HuH-7 (cell line): ENCODE data around the gene GMEB1.
"Not testable (repeated sequence)": the region's sequence is repeated elsewhere in the genome, so short reads cannot be mapped to it uniquely, and the experiment has no call there.

Experiments
- DNase-seq: peaks from one replicate; pipeline ENCODE4 v3.0.0; 2011; ENCODE audit warnings: low spot score

The GMEB1 gene

DNA sequence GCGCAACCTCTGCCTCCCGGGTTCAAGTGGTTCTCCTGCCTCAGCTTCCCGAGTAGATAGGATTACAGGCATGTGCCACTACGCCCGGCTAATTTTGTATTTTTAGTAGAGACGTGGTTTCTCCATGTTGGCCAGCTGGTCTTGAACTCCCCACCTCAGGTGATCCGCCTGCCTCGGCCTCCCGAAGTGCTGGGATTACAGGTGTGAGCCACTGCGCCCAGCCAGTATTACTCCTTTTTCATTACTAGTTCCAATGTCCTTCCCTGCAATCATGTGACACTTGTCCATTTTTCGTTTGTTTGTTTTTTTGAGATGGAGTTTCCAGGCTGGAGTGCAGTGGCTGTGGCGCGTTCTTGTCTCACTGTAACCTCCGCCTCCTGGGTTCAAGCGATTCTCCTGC lies 4.4 kb downstream of the GMEB1 start:
- not testable (repeated sequence) for DNase-seq

DNA sequence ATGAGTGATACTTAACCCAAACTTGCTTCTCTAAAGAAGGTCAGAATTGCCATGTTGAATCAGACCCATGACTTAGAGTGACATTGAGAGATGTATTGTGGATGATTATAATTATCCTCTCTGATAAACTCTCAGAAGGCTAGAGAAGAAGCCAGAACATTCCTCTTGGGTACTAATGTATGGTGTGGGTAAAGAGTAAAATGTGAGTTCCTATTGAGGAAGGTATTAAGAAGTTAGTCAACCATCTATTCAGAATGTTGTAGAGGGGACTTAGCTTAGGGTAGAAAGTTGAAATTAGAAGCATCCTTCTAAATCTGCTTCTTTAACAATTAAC lies 7.3 kb downstream of the GMEB1 start:
- no peak for DNase-seq

DNA sequence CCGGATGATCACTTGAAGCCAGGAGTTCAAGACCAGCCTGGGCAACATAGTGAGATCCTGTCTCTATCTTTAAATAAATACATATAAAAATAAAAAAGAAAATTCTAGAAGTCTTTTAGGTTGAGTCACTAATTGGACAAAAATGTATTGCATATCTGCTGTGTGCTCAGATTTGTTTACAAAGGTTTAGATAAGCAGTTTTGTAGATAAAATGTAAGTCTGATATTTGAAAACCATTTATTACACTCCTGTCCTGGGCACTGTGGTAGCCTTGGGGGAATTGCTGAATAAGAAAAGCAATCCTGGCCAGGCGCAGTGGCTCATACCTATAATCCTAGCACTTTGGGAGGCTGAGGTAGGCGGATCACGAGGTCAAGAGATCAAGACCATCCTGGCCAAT lies 11.6 kb downstream of the GMEB1 start:
- no peak for DNase-seq

DNA sequence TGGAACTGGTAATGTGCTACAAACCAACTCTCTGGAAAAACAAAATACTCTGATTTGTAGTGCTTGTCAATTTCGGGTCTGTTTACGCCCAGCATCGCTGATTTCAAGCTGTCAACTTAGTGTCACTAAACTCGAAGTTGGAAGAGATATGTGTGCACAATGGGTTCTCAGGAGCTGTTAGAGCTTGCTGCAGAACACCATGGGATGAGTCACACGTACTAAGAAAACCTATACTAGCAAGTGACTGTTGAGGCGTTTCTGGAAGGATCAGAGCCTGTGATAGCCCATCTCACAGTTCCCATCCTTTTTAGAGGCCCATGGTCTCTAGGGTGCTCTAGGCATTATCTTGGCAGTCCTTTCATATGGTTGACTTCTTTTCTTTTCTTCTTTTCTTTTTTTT lies 14.3 kb downstream of the GMEB1 start:
- DNase-seq = no peak

DNA sequence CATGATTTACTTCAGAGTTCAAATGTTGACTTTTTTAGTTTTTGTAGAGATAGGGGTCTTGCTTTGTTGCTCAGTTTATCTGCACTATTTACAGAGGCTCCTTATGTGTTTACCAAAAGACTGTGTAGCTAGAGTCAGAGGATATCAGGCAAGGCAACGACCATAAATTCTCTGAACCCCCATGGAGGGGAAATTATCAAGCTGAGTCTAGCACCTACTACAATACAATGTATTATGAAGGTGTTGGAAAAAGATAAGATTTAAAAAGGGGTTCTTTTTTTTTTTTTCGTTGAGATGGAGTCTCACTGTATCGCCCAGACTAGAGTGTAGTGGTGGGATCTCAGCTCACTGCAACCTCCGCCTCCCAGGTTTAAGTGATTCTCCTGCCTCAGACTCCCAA lies 16.4 kb downstream of the GMEB1 start:
- no peak for DNase-seq

DNA sequence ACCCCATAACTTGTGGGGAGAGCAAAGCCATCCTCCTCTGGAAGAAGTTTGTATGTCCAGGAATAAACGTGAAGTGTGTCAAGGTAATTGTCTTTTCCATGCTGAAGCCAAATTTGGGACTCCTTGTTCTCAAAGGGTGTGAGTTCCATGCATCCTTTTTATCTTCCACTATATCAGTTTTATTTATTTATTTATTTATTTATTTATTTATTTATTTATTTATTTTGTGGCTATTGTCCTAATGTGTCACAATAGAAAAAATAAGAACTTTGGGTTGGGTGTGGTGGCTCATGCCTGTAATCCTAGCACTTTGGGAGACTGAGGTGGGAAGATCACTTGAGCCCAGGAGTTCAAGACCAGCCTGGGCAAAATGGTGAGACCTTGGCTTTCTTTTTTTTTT lies 23.0 kb downstream of the GMEB1 start:
- DNase-seq = not testable (repeated sequence)

DNA sequence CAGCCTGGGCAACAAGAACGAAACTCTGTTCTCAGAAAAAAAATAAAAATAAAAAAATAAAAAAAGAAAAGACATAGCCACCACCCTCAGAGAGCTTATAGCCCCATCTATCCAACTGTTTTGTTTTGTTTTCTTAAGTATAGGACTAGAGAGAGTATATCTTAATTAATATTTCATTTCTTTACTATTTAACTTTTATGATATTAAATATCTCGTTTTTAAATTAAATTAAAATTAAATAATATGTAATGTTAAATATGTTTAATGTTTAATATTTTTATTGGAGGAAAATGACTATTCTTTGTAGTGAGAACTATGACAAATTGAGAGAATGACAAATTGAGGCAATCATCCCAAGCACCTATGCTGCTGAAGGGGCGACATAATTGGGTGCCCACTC lies 35.0 kb downstream of the GMEB1 start:
- DNase-seq = no peak

DNA sequence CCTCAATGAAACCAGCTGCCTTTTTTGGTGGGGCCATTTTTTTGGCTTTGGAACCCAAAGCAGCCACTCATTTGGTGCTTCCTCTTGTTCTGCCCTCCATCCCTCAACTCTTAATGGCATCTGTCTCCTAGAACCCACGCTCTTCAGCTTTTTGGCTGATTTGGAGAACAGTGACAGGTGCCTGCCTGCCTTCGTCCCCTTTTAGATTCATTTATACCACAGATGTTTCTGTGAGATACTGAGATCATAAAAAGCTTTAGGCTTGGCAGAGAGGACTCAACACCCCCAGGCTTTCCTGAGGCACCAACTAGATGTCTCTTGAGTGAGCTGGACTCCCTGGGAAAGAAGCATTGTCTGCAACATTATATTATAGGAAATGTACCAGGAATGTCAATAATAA lies 47.8 kb downstream of the GMEB1 start:
- DNase-seq = no peak

DNA sequence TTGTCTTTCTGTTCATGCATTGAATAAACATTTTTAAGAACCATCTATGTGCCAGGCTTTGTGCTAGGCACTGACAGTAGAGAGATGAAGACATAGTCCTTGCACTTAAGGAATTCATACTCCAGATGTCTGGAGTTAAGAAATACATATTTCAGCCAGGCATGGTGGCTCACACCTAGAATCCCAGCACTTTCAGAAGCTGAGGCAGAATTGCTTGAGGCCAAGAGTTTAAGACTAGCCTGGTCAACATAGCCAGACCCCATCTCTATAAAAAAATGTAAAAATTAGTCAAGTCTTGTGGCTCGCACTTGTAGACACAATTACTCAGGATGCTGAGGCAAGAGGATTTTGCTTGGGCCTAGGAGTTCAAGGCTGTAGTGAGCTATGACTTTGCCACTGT lies 49.6 kb downstream of the GMEB1 start:
- no peak for DNase-seq

DNA sequence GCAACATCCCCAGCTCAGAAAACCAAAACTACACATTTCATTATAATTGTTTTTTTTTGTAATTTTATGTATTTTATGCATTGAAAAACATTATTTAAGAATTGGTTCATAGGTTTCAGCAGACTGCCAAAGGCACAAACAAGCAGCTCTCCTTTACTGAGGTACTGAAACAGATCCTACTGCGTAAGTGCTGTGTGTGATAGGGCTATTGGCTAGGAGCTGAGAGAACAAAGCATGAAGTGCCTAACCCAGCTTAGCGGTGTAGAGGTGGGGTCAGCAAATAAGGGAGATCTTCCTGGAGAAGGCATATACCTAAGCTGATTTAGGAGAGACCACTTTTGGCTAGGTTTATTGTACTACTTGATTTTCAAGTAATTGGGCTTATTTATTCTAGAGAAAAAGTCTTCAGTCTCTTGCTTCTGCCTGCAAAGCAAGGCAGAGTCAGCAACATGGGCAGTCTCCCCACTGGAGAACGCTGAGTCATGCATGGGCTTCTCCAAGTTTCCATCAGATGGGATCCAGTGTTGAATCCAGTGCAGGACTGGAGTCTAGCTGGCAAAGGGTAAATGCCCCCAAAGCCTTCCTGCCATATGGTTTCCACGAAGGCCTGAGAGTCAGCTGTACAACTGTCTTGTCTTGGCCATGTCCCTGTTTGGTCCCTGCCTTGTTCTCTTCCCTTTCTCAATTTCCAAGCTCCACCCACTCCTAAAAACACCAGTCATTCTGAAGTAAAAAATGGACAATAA lies 50.2 kb downstream of the GMEB1 start:
- DNase-seq = peak; percentile 17

DNA sequence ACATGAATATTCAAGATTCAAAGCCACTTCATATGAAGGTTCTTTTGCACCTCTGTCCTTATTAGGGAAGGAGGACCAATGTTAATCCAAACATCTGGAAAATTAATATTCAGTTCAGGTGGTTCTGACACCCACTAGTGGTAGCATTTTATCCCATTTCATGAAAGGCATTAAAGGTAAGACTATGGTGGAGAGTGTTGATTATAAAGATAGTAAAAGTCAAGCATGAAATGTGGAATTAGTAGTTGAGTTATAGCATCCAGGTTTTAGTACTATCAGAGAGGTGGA lies 50.7 kb downstream of the GMEB1 start:
- no peak for DNase-seq

DNA sequence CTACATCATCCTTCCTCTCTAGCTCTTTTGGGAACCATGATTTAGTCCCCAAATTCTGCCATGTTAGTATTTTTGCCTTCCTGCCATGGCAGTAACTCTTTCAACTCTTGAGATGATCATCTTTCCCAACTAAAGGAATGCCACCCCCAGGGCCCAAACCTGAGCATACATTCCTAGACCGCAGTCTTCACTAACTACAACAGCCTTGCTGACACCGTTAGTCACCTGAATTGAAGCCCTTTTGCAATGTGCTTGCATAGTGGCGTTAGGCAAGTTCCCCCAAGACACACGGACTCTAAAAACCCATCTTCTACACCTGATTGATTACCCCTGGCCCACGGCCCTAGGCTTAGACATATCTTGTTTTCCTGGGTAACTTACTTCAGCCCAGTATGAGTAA lies 51.8 kb downstream of the GMEB1 start:
- DNase-seq = no peak

DNA sequence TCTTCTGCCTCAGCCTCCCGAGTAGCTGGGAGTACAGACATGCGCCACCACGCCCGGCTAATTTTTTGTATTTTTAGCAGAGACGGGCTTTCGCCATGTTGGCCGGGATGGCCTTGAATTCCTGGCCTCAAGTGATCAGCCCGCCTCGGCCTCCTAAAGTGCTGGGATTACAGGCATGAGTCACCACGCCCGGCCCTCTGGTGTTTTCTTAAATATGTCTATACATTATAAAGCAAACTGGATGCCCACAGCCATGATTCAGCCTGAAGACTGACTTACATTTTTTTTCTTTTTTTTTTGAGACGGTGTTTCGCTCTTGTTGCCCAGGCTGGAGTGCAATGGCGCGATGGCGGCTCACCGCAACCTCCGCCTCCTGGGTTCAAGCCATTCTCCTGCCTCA lies 53.3 kb downstream of the GMEB1 start:
- not testable (repeated sequence) for DNase-seq

DNA sequence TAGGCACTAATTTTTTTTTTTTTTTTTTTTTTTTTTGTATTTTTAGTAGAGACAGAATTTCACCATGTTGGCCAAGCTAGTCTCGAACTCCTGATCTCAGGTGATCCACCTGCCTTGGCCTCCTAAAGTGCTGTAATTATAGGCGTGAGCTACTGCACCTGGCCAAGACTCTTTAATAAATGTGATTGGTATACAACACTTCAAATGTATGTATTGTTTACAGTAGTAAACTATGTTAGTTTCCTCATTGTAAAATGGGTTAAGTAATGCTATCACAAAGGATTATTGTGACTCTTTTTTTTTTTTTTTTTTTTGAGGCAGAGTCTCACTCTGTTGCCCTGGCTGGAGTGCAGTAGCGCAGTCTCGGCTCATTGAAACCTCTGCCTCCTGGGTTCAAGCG lies 56.8 kb downstream of the GMEB1 start:
- not testable (repeated sequence) for DNase-seq

DNA sequence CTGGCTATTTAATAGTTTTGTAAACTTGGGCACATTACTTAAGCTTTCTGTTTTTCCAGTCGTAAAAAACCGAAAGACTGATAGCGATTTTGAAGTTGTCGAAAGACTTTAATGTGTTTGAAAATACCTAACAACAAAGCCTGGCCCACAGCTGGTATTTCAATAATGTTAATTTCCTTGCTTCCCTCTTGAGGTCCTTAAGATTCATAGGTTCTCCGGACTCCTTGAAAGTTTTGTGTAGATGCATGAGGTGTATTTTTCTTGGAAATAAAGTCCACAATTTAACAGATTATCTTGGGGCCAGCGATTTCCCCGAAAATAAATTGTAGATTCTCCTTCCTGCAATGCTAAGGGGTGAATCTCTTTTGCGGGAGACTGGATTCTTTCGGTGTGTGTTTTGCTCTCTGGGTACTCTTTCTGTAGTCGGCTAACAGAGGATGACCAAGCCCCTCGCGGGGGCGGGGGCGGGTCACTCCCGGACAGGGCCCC lies 67.4 kb downstream of the GMEB1 start:
- no peak for DNase-seq

DNA sequence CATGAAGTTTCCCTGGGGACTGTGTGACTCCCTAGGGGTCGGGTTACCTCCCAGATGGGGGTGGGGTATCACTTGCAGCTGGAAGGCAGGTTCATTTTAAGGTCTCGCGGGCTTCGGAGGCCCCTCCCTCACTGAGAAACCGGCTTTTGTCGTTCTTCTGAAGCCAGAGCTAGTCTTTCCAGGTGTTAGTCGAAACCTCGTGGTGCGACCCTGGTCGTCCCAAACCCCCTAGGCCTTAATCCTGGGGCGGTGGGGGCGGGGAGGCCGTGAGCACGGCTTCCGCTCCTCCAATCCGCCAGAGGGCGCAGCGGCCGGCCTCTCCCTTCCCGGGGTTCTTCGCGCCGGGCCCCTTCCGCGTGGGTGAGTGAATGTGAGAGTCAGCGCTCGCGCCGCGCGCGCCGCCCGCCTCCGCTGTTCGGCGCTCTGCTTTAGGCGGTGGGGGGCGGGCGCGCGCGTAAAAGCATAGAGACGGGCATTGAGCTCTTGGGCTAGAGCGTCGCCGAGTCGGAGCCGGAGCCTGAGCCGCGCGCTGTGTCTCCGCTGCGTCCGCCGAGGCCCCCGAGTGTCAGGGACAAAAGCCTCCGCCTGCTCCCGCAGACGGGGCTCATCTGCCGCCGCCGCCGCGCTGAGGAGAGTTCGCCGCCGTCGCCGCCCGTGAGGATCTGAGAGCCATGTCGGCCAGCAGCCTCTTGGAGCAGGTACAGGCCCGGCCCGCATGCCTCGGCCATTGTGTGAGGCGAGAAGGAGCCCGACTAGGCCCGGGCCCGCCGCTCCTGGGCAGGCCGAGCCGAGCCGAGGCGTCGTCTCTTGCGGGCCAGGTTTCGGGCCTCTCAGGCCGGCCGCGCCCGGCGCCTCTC lies 68.1 kb downstream of the GMEB1 start, which contains the start of gene YTHDF2:
Gene YTHDF2 (plus strand): TSS at position 491 of the 857 bp plus-strand sequence. CDS start 181 bp downstream, at position 672.
- peak; percentile 91 for DNase-seq

DNA sequence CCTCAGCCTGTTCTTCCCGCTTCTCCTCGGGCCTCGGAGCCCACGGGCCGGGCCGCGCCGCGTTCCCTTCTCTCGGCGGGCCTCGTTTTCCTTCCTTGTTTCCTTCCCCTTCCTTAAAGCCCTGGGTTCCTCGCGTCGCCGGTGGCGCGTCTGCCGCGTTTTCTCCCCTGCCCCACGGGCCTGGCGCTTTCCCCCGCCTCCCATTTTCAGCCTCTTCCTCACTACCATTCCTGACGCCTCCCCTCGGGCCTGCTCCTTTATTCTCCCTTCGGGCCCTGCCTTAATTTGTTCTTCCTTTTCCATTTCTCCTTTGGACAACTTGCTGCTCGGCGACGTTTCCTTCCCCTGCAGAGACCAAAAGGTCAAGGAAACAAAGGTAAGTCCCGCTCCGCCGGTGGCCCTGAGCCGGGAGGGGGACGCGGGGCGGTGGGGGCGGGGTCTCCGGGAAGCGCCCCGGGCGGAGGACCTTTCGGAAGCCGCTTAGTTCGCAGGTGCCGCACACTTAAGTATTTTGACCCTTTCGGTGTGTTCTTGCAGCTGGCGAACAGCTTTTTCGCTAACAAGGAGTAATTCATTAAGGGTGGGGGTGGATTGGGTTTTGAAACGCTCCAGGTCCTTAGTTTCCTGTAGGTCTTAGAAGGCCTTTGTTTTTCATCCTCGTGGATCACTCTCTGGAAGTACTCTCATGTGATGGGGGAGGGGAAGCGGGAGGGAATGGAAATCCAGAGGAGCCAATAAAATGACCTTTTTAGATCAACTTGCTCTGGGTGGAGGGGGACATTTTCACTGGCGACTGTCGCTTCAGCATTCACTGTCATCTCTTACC lies 68.9 kb downstream of the GMEB1 start:
- DNase-seq = peak; percentile 43

DNA sequence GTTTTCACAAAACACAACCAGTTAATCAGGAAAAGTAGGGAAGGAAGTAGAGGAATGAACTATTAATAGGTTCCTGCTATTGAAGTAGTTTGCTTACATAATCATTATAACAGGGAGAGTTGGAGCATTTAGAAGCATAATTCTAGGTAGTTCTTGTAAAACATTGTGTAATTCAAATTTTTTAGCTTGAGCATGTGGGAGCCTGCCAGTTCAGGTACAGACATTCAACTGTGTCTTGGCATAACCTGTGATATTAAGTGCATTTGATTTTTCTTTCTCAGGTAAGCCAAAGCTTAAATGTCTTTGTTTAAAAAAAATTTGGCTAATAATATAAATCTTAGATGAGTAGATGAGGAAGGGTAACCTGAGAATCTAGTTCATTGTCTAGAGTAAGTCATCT lies 71.5 kb downstream of the GMEB1 start:
- no peak for DNase-seq

DNA sequence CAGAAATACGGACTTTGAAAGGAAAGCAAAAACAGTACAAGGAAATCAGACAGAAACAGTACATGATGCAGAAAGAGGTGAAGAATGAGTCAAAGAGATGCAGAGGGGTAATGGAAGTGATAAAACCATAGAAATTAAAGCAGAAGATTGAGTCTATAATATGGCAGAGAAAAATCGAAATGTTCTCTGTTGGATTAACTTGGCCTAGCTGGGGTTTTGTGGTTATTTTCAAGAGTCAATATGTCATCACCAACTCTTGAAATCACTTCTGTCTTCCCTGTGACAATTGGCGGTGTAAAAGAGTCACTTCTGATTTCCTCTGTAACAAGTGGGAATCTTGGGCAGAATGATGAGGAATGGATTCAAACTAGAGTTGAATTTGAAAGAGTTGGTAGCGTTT lies 75.6 kb downstream of the GMEB1 start:
- no peak for DNase-seq

DNA sequence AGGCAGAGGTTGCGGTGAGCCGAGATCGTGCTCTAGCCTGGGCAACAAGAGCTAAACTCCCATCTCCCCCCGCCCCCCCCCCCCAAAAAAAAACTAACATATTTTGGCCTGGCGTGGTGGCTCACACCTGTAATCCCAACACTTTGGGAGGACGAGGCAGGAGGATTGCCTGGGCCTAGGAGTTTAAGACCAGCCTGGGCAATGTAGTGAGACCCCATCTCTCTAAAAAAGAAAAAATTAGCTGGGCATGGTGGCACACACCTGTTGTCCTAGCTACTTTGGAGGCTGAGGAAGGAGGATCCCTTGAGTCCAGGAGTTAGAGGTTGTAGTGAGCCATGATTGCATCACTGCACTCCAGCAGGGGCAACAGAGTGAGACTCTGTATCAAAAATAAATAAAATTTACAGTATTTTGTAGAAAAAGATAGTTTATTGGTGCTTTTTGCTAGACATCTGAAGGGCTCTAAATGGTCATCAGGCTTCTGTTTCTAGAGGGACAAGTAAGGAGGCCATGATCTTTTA lies 77.1 kb downstream of the GMEB1 start:
- DNase-seq = no peak

DNA sequence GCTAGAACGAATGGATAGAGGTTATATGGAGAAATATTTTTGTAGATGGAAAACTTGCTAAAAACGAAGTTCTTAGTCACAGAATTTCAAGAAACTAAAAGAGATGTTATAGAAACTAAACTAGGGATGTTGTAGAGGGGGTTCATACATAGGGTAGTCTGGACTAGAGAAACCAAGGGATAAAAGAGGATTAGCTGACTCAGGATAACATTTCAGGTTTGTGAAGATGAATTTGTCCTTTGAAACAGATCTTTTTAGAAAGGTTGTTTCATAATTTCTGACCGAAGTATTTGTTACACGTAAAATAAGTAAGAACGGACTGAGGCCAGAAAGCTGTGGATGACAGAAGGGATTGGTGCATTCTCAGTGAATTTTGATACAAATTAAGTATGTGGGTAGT lies 81.7 kb downstream of the GMEB1 start:
- no peak for DNase-seq

DNA sequence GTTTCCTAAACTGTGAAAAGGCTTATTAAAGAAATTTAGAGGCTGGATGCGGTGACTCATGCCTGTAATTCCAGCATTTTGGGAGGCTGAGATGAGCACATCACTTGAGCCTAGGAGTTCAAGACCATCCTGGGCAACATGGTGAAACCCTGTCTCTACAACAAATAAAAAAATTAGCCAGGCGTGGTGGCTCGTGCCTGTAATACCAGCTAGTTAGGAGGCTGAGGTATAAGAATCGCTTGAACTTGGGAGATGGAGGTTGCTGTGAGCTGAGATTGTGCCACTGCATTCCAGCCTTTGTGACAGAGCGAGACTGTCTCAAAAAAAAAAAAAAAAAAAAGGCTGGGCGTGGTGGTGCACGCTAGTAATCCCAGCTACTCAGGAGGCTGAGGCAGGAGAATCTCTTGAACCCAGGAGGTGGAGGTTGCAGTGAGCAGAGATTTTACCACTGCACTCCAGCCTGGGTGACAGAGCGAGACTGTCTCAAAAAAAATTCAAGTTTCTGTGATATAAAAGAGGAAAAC lies 82.2 kb downstream of the GMEB1 start:
- DNase-seq = not testable (repeated sequence)
